ENCODE measurements around the gene USP48.

GRCh38 chr1:21795075-21795474 is 12.1 kb upstream of the USP48 start:
- TF ChIP-seq ZNF558 (tag by site-specific recombination; IDR thresholded peaks at IDR 0.05) (no peak), CTCF (tag by site-specific recombination; IDR thresholded peaks at IDR 0.05) (no peak), ZBTB8A (tag by site-specific recombination; IDR thresholded peaks at IDR 0.05) (no peak), MEIS1 (CRISPR knock-in tag; IDR thresholded peaks at IDR 0.05; ENCODE audit: borderline replicate concordance) (no peak), ZNF362 (tag by site-specific recombination; IDR thresholded peaks at IDR 0.05) (no peak), OSR2 (tag by site-specific recombination; IDR thresholded peaks at IDR 0.05) (no peak), ZNF138 (tag by site-specific recombination; IDR thresholded peaks at IDR 0.05; ENCODE audit: borderline replicate concordance) (no peak), ZNF112 (tag by site-specific recombination; IDR thresholded peaks at IDR 0.05) (no peak)
